Testis (tissue), 2 donors: ENCODE results near the gene PRKCZ.

Experiments
- CTCF ChIP-seq, 3 experiments: fragments of 450-650 bp in 2 of 3; fragments of 200-600 bp in 1 of 3; sonication (generic) in 1 of 3; IDR thresholded peaks; one replicate each; pipeline ENCODE4 v1.5.1; 2016 to 2019; ENCODE audit warnings: antibody characterized with exemption in 3 of 3, mild to moderate bottlenecking in 2 of 3, moderate library complexity in 1 of 3
- POLR2A ChIP-seq: fragments of 450-650 bp; IDR thresholded peaks from one replicate; pipeline ENCODE4 v1.6.1; 2017; ENCODE audit warnings: antibody characterized with exemption, mild to moderate bottlenecking, moderate library complexity

- no peak for TF ChIP-seq CTCF (IDR thresholded peaks at IDR 0.05)
- no peak for TF ChIP-seq POLR2A
Measured at GRCh38 chr1:2168535-2168934, 118.3 kb downstream of the PRKCZ start.
